Measurements from ENCODE around the gene PCBP3. TPM values are rescaled to one million over a fixed set of nuclear protein-coding genes. Genes with fewer than 3 reads are reported as not detected.

The PCBP3 gene
- total and polyA plus RNA-seq, 2 donors (not counting 3 experiments of a cell fraction or from before 2014, with no cell fraction given) = 0.06 to 1.1 TPM

DNA sequence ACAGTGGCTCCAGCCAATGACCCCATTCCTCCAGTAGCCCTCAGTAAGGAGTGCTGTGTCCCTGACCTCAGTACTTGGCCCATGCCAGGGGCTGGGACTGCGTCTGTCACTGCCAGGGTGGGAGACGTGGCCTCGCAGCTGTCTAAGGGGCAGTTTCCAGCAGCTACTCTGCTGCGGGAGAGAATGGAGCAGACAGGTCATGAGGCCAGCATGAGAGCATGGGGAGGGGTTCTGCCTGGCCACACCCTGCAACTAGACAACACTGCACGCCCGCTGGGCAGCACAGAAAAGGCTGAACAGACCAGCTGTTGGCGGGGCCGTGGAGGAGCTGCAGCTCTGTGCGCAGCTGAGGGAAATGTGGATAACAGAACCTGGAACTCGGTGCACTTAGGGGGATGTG is 246.4 kb downstream of the PCBP3 start:
- no peaks in the 10 kb centered on the region for H3K4me1 ChIP-seq (ENCODE audit: control insufficient read depth, extremely low read depth, insufficient read depth, low read length)
- H4K20me1 ChIP-seq (replicated peaks; ENCODE audit: control insufficient read depth, extremely low read depth, insufficient read depth, low read length) = no peaks in the 10 kb centered on the region
- H3K9me3 ChIP-seq (replicated peaks; ENCODE audit: control insufficient read depth, insufficient read depth, low read length) = no peaks in the 10 kb centered on the region
- intact Hi-C loops (cut with micrococcal nuclease) (no loop called here), dilution Hi-C loops (cut with MboI; ENCODE audit: extremely low pct_ligation_motif_present, low sequenced_read_pairs) (no loop called here)
- DNase-seq (ENCODE audit: low read depth, low spot score) (no peak), FAIRE-seq (no peak)
- H3K79me2 ChIP-seq (ENCODE audit: control insufficient read depth, insufficient read depth, low read length) = no peaks in the 10 kb centered on the region
- peaks cover 2 to 5% of the 10 kb centered on the region in 2 experiments for H3K27me3 ChIP-seq (ENCODE audit: control insufficient read depth in 2 of 2, insufficient read depth in 2 of 2, low read length in 2 of 2)
- H2AFZ ChIP-seq (ENCODE audit: low read depth, low read length) = no peak overlapping the region
- no TSS peak for BruUV-seq (replicated peaks)
- no peak overlapping the region for H3K4me2 ChIP-seq (ENCODE audit: insufficient read depth, low read length)
- no peak overlapping the region for H3K27ac ChIP-seq (ENCODE audit: insufficient read depth, low read depth, low read length)
- H3K36me3 ChIP-seq (ENCODE audit: control insufficient read depth in 2 of 2, extremely low read depth in 1 of 2, insufficient read depth in 2 of 2, low read length in 2 of 2) = no peaks in the 10 kb centered on the region
- ChIA-PET CTCF (interaction anchor here (3.1 kb wide), 1 partner anchor 10 kb away, joined by 20 read pairs; no protein-coding TSS in a partner anchor), POLR2A (no interaction called here)
- TF ChIP-seq EZH2 (IDR thresholded peaks at IDR 0.05; ENCODE audit: borderline replicate concordance, low read depth, low read length, severe bottlenecking) (no peak), POLR2A (IDR thresholded peaks at IDR 0.05; ENCODE audit: low read depth, low read length) (no peak)
- H3K4me3 ChIP-seq (replicated peaks in 1 of 3; ENCODE audit: insufficient read depth in 1 of 3, low read depth in 1 of 3, low read length in 3 of 3) = no peak overlapping the region
- no peak overlapping the region for H3K9ac ChIP-seq (replicated peaks; ENCODE audit: extremely low read depth, insufficient read depth, low read length)
- no peaks in the 10 kb centered on the region for H3K9me1 ChIP-seq (replicated peaks; ENCODE audit: control insufficient read depth, extremely low read depth, insufficient read depth, low read length)

DNA sequence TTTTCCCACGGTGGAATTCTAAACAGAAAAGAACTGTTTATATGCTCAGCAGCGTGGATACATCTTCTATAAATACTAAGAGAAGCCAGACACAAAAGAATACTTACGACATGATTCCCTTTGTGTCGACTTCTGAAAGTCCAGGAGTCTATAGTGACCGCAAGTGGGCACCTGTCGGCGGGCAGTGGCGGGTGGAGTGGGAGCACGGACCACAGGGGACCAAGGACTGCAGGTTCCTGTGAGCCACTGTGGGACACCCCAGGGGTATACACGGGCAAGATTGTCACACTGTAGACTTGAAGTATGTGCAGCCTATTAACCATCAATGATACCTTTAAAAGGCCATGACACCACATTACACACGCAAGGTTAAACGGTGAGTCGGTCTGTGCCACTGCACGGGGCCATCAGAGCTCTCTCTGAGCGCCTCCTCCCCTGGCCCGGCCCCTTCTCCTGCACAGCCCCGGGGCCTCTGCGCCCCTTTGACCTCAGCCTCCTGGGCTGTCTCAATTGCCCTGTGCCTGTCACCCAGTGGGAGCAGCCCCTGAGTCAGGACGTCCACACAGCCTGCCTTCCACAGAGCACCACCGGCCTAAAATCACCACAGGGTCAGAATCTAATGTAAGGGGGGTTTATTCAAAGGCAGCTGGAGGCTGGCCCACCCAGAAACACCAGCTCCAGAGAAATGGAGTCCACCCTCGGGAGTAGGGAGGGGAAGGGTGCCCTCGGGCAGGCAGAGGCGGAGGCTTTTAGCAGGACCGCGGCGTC is 248.0 kb downstream of the PCBP3 start:
- BruUV-seq (replicated peaks) = no TSS peak
- TF ChIP-seq EZH2 (IDR thresholded peaks at IDR 0.05; ENCODE audit: borderline replicate concordance, low read depth, low read length, severe bottlenecking) (no peak), GATA2 (IDR thresholded peaks at IDR 0.05; ENCODE audit: insufficient read depth, insufficient read length, low read depth, low read length) (no peak), MYC (IDR thresholded peaks at IDR 0.05; ENCODE audit: low read depth, low read length) (no peak), FOS (IDR thresholded peaks at IDR 0.05; ENCODE audit: borderline replicate concordance, insufficient read depth, low read length) (no peak), POLR2A (IDR thresholded peaks at IDR 0.05; ENCODE audit: low read depth, low read length) (no peak), POLR2AphosphoS5 (IDR thresholded peaks at IDR 0.05; ENCODE audit: insufficient read depth, low read depth, low read length) (no peak), JUN (IDR thresholded peaks at IDR 0.05; ENCODE audit: borderline replicate concordance, insufficient read depth, insufficient read length, low read depth) (no peak)
- TF ChIP-seq, protein P1, sequence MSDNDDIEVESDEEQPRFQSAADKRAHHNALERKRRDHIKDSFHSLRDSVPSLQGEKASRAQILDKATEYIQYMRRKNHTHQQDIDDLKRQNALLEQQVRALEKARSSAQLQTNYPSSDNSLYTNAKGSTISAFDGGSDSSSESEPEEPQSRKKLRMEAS (IDR thresholded peaks at IDR 0.05; ENCODE audit: insufficient read depth, insufficient read length) = no peak
- TF ChIP-seq, protein P2, sequence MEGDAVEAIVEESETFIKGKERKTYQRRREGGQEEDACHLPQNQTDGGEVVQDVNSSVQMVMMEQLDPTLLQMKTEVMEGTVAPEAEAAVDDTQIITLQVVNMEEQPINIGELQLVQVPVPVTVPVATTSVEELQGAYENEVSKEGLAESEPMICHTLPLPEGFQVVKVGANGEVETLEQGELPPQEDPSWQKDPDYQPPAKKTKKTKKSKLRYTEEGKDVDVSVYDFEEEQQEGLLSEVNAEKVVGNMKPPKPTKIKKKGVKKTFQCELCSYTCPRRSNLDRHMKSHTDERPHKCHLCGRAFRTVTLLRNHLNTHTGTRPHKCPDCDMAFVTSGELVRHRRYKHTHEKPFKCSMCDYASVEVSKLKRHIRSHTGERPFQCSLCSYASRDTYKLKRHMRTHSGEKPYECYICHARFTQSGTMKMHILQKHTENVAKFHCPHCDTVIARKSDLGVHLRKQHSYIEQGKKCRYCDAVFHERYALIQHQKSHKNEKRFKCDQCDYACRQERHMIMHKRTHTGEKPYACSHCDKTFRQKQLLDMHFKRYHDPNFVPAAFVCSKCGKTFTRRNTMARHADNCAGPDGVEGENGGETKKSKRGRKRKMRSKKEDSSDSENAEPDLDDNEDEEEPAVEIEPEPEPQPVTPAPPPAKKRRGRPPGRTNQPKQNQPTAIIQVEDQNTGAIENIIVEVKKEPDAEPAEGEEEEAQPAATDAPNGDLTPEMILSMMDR (IDR thresholded peaks at IDR 0.05; ENCODE audit: extremely low read depth in 1 of 2, insufficient read depth in 1 of 2, low read depth in 1 of 2, low read length in 2 of 2) = no peak
- no peak overlapping the region for H3K9ac ChIP-seq (replicated peaks; ENCODE audit: extremely low read depth, insufficient read depth, low read length)
- no peak overlapping the region for H3K4me2 ChIP-seq (ENCODE audit: insufficient read depth, low read length)
- no peak overlapping the region for H3K27ac ChIP-seq (ENCODE audit: insufficient read depth, low read depth, low read length)
- no peak overlapping the region for H3K4me3 ChIP-seq (replicated peaks in 1 of 3; ENCODE audit: insufficient read depth in 1 of 3, low read depth in 1 of 3, low read length in 3 of 3)
- intact Hi-C loops (cut with micrococcal nuclease) (no loop called here), dilution Hi-C loops (cut with MboI; ENCODE audit: extremely low pct_ligation_motif_present, low sequenced_read_pairs) (no loop called here)
- FAIRE-seq (peak; percentile 12), DNase-seq (ENCODE audit: low read depth, low spot score) (no peak)
- H4K20me1 ChIP-seq (replicated peaks; ENCODE audit: control insufficient read depth, extremely low read depth, insufficient read depth, low read length) = no peaks in the 10 kb centered on the region
- H3K36me3 ChIP-seq (ENCODE audit: control insufficient read depth in 2 of 2, extremely low read depth in 1 of 2, insufficient read depth in 2 of 2, low read length in 2 of 2) = no peaks in the 10 kb centered on the region
- no peaks in the 10 kb centered on the region for H3K9me1 ChIP-seq (replicated peaks; ENCODE audit: control insufficient read depth, extremely low read depth, insufficient read depth, low read length)
- H3K9me3 ChIP-seq (replicated peaks; ENCODE audit: control insufficient read depth, insufficient read depth, low read length) = no peaks in the 10 kb centered on the region
- H3K4me1 ChIP-seq (ENCODE audit: control insufficient read depth, extremely low read depth, insufficient read depth, low read length) = no peaks in the 10 kb centered on the region
- H3K27me3 ChIP-seq (ENCODE audit: control insufficient read depth in 2 of 2, insufficient read depth in 2 of 2, low read length in 2 of 2) = peaks cover 2 to 5% of the 10 kb centered on the region in 2 experiments
- CTCF ChIA-PET = no interaction called here
- POLR2A ChIA-PET = no interaction called here
- no peak overlapping the region for H2AFZ ChIP-seq (ENCODE audit: low read depth, low read length)
- H3K79me2 ChIP-seq (ENCODE audit: control insufficient read depth, insufficient read depth, low read length) = no peaks in the 10 kb centered on the region

All from endothelial cell of umbilical vein (primary cell).